Activated T-helper 17 cell treated with anti-CD3 and anti-CD28 coated beads, Interleukin-2, amount 50 U/mL, for 72 hours (primary cell): ENCODE measurements around the gene MESP2. TPM values are rescaled to one million over a fixed set of nuclear protein-coding genes. Genes with fewer than 3 reads are reported as not detected.
A peak's percentile ranks its signal among the peaks of the same experiment; 100 is the strongest.

ENCODE experiments used
- ATAC-seq: fragments of 150-1000 bp; cut with Tn5 transposase; replicated peaks from 2 replicates; pipeline ENCODE4 v1.10.0; 2021; ENCODE audit warnings: mild to moderate bottlenecking, moderate library complexity
- H3K27ac Mint-ChIP-seq: one replicate; pipeline ENCODE4 v1.8.0; 2022; ENCODE audit warnings: mixed read lengths
- H3K27me3 Mint-ChIP-seq: one replicate; pipeline ENCODE4 v1.8.0; 2022; ENCODE audit warnings: mixed read lengths
- H3K36me3 Mint-ChIP-seq: one replicate; pipeline ENCODE4 v1.8.0; 2022; ENCODE audit warnings: low read depth, mild to moderate bottlenecking, mixed read lengths
- H3K4me1 Mint-ChIP-seq: one replicate; pipeline ENCODE4 v1.8.0; 2022; ENCODE audit warnings: mixed read lengths
- H3K4me3 Mint-ChIP-seq: one replicate; pipeline ENCODE4 v1.8.0; 2022; ENCODE audit warnings: mild to moderate bottlenecking, mixed read lengths
- H3K9me3 Mint-ChIP-seq: one replicate; pipeline ENCODE4 v1.8.0; 2022; ENCODE audit warnings: mixed read lengths
- total RNA-seq, 2 donors: library from RNA; stranded (reverse); gene quantifications; one replicate each; pipeline ENCODE4 v1.2.3, GENCODE V29; 2022

Gene MESP2
- total RNA-seq, result under 1 TPM in 1 of 2 donors, not detected in 1; 0.15 TPM

- Mint-ChIP-seq H3K4me1 (peaks cover 11% of the 10 kb centered on the region), H3K4me3 (peak within 1 kb of the TSS; percentile 23), H3K9me3 (no peaks in the 10 kb centered on the region), H3K36me3 (no peaks in the 10 kb centered on the region), H3K27me3 (peaks cover 10% of the 10 kb centered on the region), H3K27ac (no peak within 1 kb of the TSS)
- ATAC-seq, result peak; percentile 49
Measured at GRCh38 chr15:89776274-89777072, at the start of gene MESP2. Gene MESP2, plus strand, starts transcription at chr15:89776332. Its CDS starts 26 bp downstream, at chr15:89776358.

GRCh38 chr15:89728254-89728653 is 47.9 kb upstream of the MESP2 start:
- H3K36me3 Mint-ChIP-seq, result no peaks in the 10 kb centered on the region
- H3K4me3 Mint-ChIP-seq, result no peak overlapping the region
- ATAC-seq, result no peak
- H3K27me3 Mint-ChIP-seq, result peaks cover 1% of the 10 kb centered on the region
- no peaks in the 10 kb centered on the region for H3K9me3 Mint-ChIP-seq
- no peak overlapping the region for H3K27ac Mint-ChIP-seq
- no peaks in the 10 kb centered on the region for H3K4me1 Mint-ChIP-seq

GRCh38 chr15:89731275-89731674 is 44.9 kb upstream of the MESP2 start:
- Mint-ChIP-seq H3K4me3 (no peak overlapping the region), H3K36me3 (no peaks in the 10 kb centered on the region), H3K4me1 (no peaks in the 10 kb centered on the region), H3K27me3 (peaks cover 20% of the 10 kb centered on the region), H3K9me3 (no peaks in the 10 kb centered on the region), H3K27ac (no peak overlapping the region)
- no peak for ATAC-seq

GRCh38 chr15:89732451-89733172 is 43.5 kb upstream of the MESP2 start:
- H3K4me3 Mint-ChIP-seq, result no peak overlapping the region
- no peak overlapping the region for H3K27ac Mint-ChIP-seq
- no peak for ATAC-seq
- H3K4me1 Mint-ChIP-seq, result no peaks in the 10 kb centered on the region
- no peaks in the 10 kb centered on the region for H3K36me3 Mint-ChIP-seq
- H3K9me3 Mint-ChIP-seq, result no peaks in the 10 kb centered on the region
- peaks cover 26% of the 10 kb centered on the region for H3K27me3 Mint-ChIP-seq

GRCh38 chr15:89735773-89736172 is 40.4 kb upstream of the MESP2 start:
- H3K36me3 Mint-ChIP-seq, result no peaks in the 10 kb centered on the region
- peaks cover 26% of the 10 kb centered on the region for H3K27me3 Mint-ChIP-seq
- ATAC-seq, result no peak
- H3K4me3 Mint-ChIP-seq, result no peak overlapping the region
- no peaks in the 10 kb centered on the region for H3K9me3 Mint-ChIP-seq
- no peak overlapping the region for H3K27ac Mint-ChIP-seq
- H3K4me1 Mint-ChIP-seq, result no peaks in the 10 kb centered on the region

- Mint-ChIP-seq H3K4me1 (no peaks in the 10 kb centered on the region), H3K9me3 (no peaks in the 10 kb centered on the region), H3K4me3 (no peak overlapping the region), H3K36me3 (no peaks in the 10 kb centered on the region), H3K27me3 (peaks cover 11% of the 10 kb centered on the region), H3K27ac (no peak overlapping the region)
- peak; percentile 82 for ATAC-seq
Measured at GRCh38 chr15:89740137-89740536, 36.0 kb upstream of the MESP2 start.

GRCh38 chr15:89743011-89743410 is 33.1 kb upstream of the MESP2 start:
- H3K4me3 Mint-ChIP-seq, result no peak overlapping the region
- H3K36me3 Mint-ChIP-seq, result no peaks in the 10 kb centered on the region
- H3K4me1 Mint-ChIP-seq, result no peaks in the 10 kb centered on the region
- peak overlapping the region; percentile 17 for H3K27ac Mint-ChIP-seq
- H3K27me3 Mint-ChIP-seq, result no peaks in the 10 kb centered on the region
- no peaks in the 10 kb centered on the region for H3K9me3 Mint-ChIP-seq
- ATAC-seq, result no peak

- no peak overlapping the region for H3K27ac Mint-ChIP-seq
- ATAC-seq, result no peak
- H3K4me1 Mint-ChIP-seq, result no peaks in the 10 kb centered on the region
- H3K9me3 Mint-ChIP-seq, result no peaks in the 10 kb centered on the region
- H3K27me3 Mint-ChIP-seq, result no peaks in the 10 kb centered on the region
- H3K36me3 Mint-ChIP-seq, result no peaks in the 10 kb centered on the region
- H3K4me3 Mint-ChIP-seq, result no peak overlapping the region
Measured at GRCh38 chr15:89743594-89743993, 32.5 kb upstream of the MESP2 start.

- no peak for ATAC-seq
- Mint-ChIP-seq H3K27ac (no peak overlapping the region), H3K27me3 (no peaks in the 10 kb centered on the region), H3K4me1 (no peaks in the 10 kb centered on the region), H3K4me3 (no peak overlapping the region), H3K9me3 (no peaks in the 10 kb centered on the region), H3K36me3 (no peaks in the 10 kb centered on the region)
Measured at GRCh38 chr15:89745131-89745530, 31.0 kb upstream of the MESP2 start.

- ATAC-seq, result no peak
- Mint-ChIP-seq H3K27ac (no peak overlapping the region), H3K9me3 (no peaks in the 10 kb centered on the region), H3K4me3 (no peak overlapping the region), H3K27me3 (no peaks in the 10 kb centered on the region), H3K36me3 (no peaks in the 10 kb centered on the region), H3K4me1 (no peaks in the 10 kb centered on the region)
Measured at GRCh38 chr15:89745768-89746167, 30.4 kb upstream of the MESP2 start.

- no peak overlapping the region for H3K4me3 Mint-ChIP-seq
- no peaks in the 10 kb centered on the region for H3K9me3 Mint-ChIP-seq
- no peak for ATAC-seq
- H3K27ac Mint-ChIP-seq, result no peak overlapping the region
- no peaks in the 10 kb centered on the region for H3K27me3 Mint-ChIP-seq
- H3K36me3 Mint-ChIP-seq, result no peaks in the 10 kb centered on the region
- H3K4me1 Mint-ChIP-seq, result no peaks in the 10 kb centered on the region
Measured at GRCh38 chr15:89746386-89746780, 29.7 kb upstream of the MESP2 start.

- Mint-ChIP-seq H3K4me1 (no peaks in the 10 kb centered on the region), H3K4me3 (no peak overlapping the region), H3K36me3 (no peaks in the 10 kb centered on the region), H3K27ac (no peak overlapping the region), H3K9me3 (no peaks in the 10 kb centered on the region), H3K27me3 (peaks cover 4% of the 10 kb centered on the region)
- no peak for ATAC-seq
Measured at GRCh38 chr15:89747708-89748682, 28.1 kb upstream of the MESP2 start.

GRCh38 chr15:89749054-89749453 is 27.1 kb upstream of the MESP2 start:
- no peak for ATAC-seq
- Mint-ChIP-seq H3K4me3 (peak overlapping the region; percentile 78), H3K36me3 (no peaks in the 10 kb centered on the region), H3K27ac (no peak overlapping the region), H3K4me1 (no peaks in the 10 kb centered on the region), H3K9me3 (no peaks in the 10 kb centered on the region), H3K27me3 (peaks cover 4% of the 10 kb centered on the region)

- Mint-ChIP-seq H3K9me3 (no peaks in the 10 kb centered on the region), H3K27me3 (peaks cover 4% of the 10 kb centered on the region)
- no peak for ATAC-seq
Measured at GRCh38 chr15:89749526-89749925, 26.6 kb upstream of the MESP2 start.

More at GRCh38 chr15:89749526-89749925, 26.6 kb upstream of the MESP2 start:
- peak overlapping the region; percentile 74 for H3K27ac Mint-ChIP-seq
- H3K4me3 Mint-ChIP-seq, result peak overlapping the region; percentile 78
- no peaks in the 10 kb centered on the region for H3K4me1 Mint-ChIP-seq
- no peaks in the 10 kb centered on the region for H3K36me3 Mint-ChIP-seq
